Fibroblast of skin of abdomen (primary cell): ENCODE results near the gene EDAR.

Source experiments
- DNase-seq: peaks from one replicate; pipeline ENCODE4 v3.0.0-alpha.2; 2013

The EDAR gene

DNA sequence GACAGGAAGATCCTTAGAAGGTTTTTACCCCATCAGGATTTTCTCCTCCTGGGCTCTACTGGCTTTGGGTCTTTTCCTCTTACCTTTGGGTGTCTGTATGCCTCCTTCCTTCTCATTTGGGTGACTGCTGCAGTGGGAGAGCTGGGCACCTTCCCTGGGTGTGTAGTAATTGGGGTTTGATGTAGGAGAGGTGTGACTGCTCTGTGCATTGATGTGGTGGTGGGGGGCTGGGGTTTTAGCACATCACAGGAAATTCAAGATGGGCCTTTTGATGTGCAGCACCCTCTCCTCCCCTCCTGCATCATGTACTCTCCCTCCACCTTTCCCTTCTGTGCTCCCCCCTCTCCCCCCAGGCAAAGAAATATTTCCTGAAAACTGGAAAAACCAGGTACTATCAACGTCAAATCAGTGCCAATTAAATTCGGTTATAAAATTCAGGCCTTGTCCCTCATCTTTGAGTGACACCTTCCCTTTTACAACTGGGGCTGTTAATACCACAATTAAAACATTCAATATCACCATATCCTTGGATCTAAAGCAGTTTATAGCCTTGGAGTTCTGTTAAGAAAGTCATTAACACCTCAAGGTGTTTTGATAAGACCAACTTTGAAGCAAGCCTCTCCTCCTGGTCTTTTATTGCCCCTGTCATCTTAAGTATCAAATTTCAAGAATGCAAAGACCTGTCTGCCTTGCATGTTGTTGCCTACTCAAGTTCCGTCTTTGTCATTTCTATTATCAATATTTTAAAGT is 23.3 kb downstream of the EDAR start:
- DNase-seq = no peak

- no peak for DNase-seq
Measured at GRCh38 chr2:108963057-108963456, 26.0 kb downstream of the EDAR start.

GRCh38 chr2:108961796-108962195 is 27.2 kb downstream of the EDAR start:
- no peak for DNase-seq

GRCh38 chr2:108960006-108960405 is 29.0 kb downstream of the EDAR start:
- no peak for DNase-seq

DNA sequence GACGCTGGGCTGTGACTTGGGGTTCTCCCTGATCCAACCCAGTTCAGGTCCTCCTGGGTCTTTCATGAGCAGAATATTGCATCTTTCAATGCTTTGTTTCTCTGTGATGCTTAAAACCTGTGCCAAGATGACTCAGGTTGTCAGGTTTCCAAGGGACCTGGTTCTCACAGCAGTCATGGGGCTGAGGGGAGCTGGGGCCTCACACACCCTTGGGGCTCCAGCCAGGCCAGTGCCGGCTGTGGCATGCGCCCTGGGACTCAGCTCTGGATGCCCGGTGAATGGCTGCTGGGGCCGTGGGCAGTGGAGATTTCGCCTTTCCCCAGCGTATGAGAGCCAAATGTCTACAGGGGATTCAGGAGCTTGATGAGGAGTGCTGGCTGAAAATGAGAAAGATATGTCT is 29.6 kb downstream of the EDAR start:
- DNase-seq = no peak

- no peak for DNase-seq
Measured at GRCh38 chr2:108958632-108959341, 30.2 kb downstream of the EDAR start.

DNA sequence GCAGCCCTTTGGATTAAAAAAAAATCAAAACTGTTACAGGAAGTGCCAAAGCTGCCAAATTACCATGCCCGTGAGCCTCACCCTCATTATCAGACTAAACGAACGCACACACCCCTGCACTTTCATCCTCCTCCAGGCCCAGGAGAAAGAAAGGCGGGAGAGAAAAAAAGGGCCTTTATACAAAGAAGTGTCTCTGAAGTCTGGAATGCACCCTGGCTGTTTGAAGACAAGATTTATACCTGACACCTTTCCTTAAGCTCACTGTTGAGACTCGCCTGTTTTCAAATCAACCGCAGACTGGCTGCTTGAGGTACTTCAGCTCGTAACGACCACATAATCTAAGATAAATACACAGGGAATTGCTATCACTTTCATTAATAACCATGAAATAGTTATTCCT is 31.0 kb downstream of the EDAR start:
- DNase-seq = no peak

- no peak for DNase-seq
Measured at GRCh38 chr2:108956375-108956774, 32.6 kb downstream of the EDAR start.

DNA sequence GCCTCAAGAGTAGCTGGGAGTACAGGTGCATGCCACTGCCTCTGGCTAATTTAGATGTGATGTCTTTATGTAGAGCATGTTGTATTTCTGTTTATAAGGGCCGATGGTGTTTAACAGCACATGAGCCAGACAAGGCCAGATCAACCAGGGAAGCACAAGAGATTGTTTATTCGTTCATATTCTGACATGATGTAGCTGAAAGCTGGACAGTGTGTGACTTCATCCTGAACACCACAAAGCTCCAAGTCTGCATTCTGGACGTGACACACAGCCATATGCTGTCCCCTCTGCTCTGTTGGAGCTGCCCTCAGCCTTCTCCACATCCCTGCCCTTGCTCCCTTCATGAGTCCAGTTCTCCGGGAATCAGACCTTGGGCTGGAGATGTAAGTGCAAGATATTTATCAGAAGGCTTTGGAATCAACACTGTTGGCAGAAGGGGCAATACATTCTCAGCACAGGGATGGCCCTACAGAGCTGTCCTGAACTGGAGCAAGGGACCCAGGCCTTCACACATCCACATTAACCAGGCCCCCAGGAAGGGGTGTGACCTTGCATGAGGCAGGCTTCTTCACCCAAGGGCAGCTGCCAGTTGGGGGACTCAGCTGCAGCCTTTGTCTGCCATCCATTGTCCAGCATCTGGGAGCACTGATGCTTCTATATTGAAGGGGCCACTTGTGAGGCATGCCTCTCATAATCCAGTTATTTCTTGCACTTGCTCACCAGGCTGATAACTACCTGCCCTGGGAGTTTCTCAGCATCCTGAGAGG is 38.5 kb downstream of the EDAR start:
- no peak for DNase-seq

DNA sequence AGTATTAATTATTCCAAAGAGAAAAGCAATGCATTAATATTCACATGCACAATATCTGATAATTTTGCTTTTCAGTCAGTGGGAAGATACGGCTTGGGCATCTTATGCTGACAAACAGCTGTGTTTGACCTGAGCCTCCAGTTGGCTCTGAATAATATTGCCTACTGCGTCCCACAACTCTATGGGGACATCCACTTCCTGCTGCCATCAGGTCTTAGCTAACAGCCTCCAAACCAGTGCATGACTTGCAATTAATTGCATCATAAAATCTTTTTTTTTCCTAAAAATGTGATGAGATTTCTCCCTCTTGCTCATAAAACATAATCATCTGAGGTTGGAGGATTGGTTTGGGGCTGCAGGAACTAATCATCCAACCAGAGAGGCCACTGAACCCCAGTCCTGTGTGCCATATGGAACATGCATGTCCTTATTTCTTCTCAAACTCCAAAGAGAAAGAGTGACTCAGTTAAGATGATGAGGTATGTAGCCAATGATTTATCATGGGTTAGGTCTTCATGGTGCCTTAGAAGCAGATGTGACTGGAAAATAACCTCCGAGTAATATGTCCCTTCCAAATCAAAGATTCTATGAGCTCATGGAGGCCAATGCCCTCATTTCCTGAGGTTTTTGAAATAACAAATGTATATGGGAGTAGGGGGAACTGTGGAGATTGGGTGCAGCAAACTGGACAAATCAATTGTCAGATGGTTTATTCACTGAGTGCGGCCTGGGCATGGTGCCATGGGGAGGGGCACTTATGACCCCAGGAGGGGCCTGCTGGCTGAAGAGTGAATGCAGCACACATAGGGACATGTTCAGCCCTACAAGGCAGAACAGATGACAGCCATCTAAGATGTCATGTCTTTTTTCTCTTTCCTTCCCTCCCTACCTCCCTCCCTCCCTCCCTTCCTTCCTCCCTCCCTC is 39.4 kb downstream of the EDAR start:
- peak; percentile 21 for DNase-seq

DNA sequence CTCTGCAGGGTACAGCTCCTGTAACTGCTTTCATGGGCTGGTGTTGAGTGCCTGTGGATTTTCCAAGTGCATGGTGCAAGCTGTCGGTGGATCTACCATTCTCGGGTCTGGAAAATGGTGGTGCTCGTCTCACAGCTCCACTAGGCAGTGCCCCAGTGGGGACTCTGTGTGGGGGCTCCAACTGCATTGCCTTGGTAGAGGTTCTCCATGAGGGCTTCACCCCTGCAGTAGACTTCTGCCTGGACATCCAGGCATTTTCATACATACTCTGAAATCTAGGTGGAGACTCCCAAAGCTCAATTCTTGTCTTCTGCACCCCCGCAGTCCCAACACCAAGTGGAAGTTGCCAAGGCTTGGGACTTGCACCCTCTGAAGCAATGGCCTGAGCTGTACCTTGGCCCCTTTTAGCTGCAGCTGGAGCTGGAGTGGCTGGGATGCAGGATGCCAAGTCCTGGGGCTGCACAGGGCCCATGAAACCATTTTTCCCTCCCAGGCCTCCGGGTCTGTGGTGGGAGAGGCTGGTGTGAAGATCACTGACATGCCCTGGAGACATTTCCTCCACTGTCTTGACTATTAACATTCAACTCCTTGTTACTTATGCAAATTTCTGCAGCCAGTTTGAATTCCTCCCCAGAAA is 41.6 kb downstream of the EDAR start:
- DNase-seq = no peak

- DNase-seq = no peak
Measured at GRCh38 chr2:108946442-108946841, 42.6 kb downstream of the EDAR start.

GRCh38 chr2:108945969-108946368 is 43.1 kb downstream of the EDAR start:
- no peak for DNase-seq

DNA sequence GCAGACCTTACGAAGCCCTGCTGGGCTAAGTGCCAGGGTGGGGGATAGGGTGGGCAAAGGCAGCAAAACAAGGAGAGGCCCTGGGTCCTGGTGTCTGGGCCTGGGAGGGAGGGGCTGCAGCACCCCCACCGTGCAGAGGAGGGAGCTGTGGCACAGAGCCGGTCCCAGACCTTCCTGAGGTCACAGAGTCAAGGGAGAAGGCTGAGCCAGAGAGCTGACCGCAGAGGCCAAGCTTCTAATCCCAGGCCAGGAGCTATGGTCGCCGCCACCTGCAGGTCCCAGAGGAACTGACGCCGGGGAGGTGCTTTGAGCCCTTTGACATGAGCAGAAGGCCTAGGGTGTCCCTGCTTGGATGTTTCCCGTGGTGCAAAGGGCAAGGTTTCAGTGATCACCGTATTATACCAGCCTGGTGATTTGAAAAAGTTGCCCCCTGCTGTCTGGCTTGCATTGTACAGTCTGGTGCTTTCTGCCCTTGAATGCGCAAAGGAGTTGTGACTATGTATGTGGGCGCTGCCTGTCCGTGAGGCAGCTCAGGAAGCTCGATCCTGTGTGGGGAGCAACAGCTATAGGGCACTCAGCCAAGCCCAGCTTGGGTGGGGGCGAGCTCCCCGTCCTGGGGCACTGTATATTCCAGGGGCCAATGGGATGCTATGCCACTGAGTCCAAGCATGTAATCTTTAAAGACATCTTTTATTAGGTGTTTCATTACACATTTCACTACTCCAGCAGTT is 44.3 kb downstream of the EDAR start:
- DNase-seq = no peak

GRCh38 chr2:108943751-108944150 is 45.3 kb downstream of the EDAR start:
- no peak for DNase-seq

DNA sequence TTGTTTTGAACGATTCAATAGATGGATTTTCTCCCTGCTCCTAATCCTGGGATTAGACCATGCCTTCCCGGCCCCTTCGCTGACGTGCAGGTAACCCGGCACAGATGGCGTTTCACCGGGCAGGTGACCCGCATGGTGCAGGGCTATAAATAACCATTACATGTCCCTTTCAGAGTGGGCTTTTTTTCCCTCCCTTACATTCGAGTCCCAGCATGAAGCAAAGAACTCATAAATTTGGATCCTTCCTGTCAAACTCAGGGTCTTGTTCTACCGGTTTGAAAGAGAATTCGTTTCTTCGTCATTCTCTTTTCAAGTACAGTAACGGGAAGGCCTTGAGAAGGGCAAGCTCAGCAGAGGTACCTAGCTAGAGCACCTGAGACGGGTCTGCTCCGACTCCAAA is 46.1 kb downstream of the EDAR start:
- no peak for DNase-seq

- DNase-seq = no peak
Measured at GRCh38 chr2:108942231-108942825, 46.7 kb downstream of the EDAR start.

GRCh38 chr2:108941767-108942166 is 47.3 kb downstream of the EDAR start:
- no peak for DNase-seq

GRCh38 chr2:108941161-108941665 is 47.8 kb downstream of the EDAR start:
- no peak for DNase-seq

DNA sequence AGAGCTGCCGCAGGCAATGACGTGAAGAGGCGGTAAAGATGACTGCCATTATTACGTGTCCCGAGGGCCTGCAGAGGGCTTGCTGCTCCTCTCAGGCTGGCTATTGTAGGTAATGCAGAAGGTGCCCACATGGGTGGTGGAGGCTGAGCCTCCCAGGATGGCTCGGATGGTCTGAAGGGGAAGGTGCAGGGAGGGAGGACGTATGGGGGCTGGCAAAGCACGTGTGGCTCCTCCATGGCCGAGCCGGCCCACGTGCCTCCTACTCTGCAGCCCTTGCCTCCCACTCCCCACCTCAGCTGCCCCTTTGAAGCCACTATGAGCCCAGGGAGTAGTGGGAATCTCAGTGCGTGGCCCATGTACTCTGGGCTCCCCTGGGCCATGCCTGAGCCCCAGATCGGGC is 48.9 kb downstream of the EDAR start:
- DNase-seq = no peak
